ENCODE data around the gene FSIP1. TPM values are rescaled to one million over a fixed set of nuclear protein-coding genes. Genes with fewer than 3 reads are reported as not detected.

The FSIP1 gene
- total RNA-seq, 3 donors from 2014 or later = 4.1 to 12.1 (median 5.1) TPM

GRCh38 chr15:39792844-39793335 lies 10.2 kb upstream of the FSIP1 start:
- TF ChIP-seq CTCF (IDR thresholded peaks at IDR 0.05) = no peak
- Histone ChIP-seq H3K4me3 (no peak overlapping the region), H3K36me3 (ENCODE audit: low read depth) (no peaks in the 10 kb centered on the region), H3K4me1 (ENCODE audit: low read depth) (no peaks in the 10 kb centered on the region), H3K9me3 (no peaks in the 10 kb centered on the region)
- intact Hi-C loops (cut with DNase I, micrococcal nuclease) = no loop called here
- ATAC-seq (no peak), DNase-seq (no peak)

- no peak for DNase-seq
- intact Hi-C loops (cut with DNase I, micrococcal nuclease) = no loop called here
- H3K36me3 ChIP-seq (ENCODE audit: low read depth) = no peaks in the 10 kb centered on the region
Observed at GRCh38 chr15:39792025-39792843, 9.6 kb upstream of the FSIP1 start.

GRCh38 chr15:39789736-39790135 lies 7.1 kb upstream of the FSIP1 start:
- Histone ChIP-seq H3K9me3 (no peaks in the 10 kb centered on the region), H3K36me3 (ENCODE audit: low read depth) (no peaks in the 10 kb centered on the region), H3K4me1 (ENCODE audit: low read depth) (peaks cover 3% of the 10 kb centered on the region), H3K4me3 (no peak overlapping the region)
- intact Hi-C loops (cut with DNase I, micrococcal nuclease) = no loop called here
- DNase-seq = no peak
- ATAC-seq = no peak
- TF ChIP-seq CTCF (IDR thresholded peaks at IDR 0.05) = no peak

More at GRCh38 chr15:39792025-39792843, 9.6 kb upstream of the FSIP1 start:
- no peaks in the 10 kb centered on the region for H3K9me3 ChIP-seq
- ATAC-seq = no peak
- H3K4me1 ChIP-seq (ENCODE audit: low read depth) = no peaks in the 10 kb centered on the region
- H3K4me3 ChIP-seq = no peak overlapping the region
- no peak for TF ChIP-seq CTCF (IDR thresholded peaks at IDR 0.05)

- Histone ChIP-seq H3K4me3 (no peak overlapping the region), H3K4me1 (ENCODE audit: low read depth) (peaks cover 5% of the 10 kb centered on the region), H3K36me3 (ENCODE audit: low read depth) (no peaks in the 10 kb centered on the region), H3K9me3 (no peaks in the 10 kb centered on the region)
- ATAC-seq = no peak
- no peak for DNase-seq
- TF ChIP-seq CTCF (IDR thresholded peaks at IDR 0.05) = no peak
- intact Hi-C loops (cut with DNase I, micrococcal nuclease) = no loop called here
Observed at GRCh38 chr15:39788800-39789565, 6.3 kb upstream of the FSIP1 start.

GRCh38 chr15:39788108-39788507 lies 5.5 kb upstream of the FSIP1 start:
- Histone ChIP-seq H3K9me3 (no peaks in the 10 kb centered on the region), H3K4me3 (no peak overlapping the region), H3K4me1 (ENCODE audit: low read depth) (peaks cover 5% of the 10 kb centered on the region), H3K36me3 (ENCODE audit: low read depth) (no peaks in the 10 kb centered on the region)
- no peak for DNase-seq
- intact Hi-C loops (cut with DNase I, micrococcal nuclease) = no loop called here
- no peak for TF ChIP-seq CTCF (IDR thresholded peaks at IDR 0.05)
- no peak for ATAC-seq

All from mucosa of descending colon (tissue), 3 donors.